GM21528 (cell line): ENCODE results near the gene MT2A.
A peak's percentile ranks its signal among the peaks of the same experiment; 100 is the strongest.

Experiments
- ATAC-seq: cut with Tn5 transposase; IDR thresholded peaks from one replicate; pipeline ENCODE4 v1.9.1; 2021; ENCODE audit warnings: mild to moderate bottlenecking, moderate library complexity; ENCODE audit not compliant: unreplicated experiment, low FRiP score

Gene MT2A

GRCh38 chr16:56636616-56637413 is 28.4 kb downstream of the MT2A start:
- ATAC-seq = no peak

GRCh38 chr16:56637814-56638750 is 29.7 kb downstream of the MT2A start, which contains the start of gene MT1A:
Gene MT1A (plus strand): TSS chr16:56638666. CDS start chr16:56638739, 73 bp downstream.
- ATAC-seq = no peak

GRCh38 chr16:56639045-56639444 is 30.7 kb downstream of the MT2A start:
- ATAC-seq = no peak

- ATAC-seq = no peak
Observed at GRCh38 chr16:56640076-56640475, 31.7 kb downstream of the MT2A start.

- ATAC-seq = no peak
Observed at GRCh38 chr16:56641166-56641565, 32.8 kb downstream of the MT2A start.

GRCh38 chr16:56643080-56643778 is 34.8 kb downstream of the MT2A start:
- peak; percentile 63 for ATAC-seq

GRCh38 chr16:56643833-56644232 is 35.4 kb downstream of the MT2A start:
- no peak for ATAC-seq

- no peak for ATAC-seq
Observed at GRCh38 chr16:56645311-56645710, 36.9 kb downstream of the MT2A start.

- no peak for ATAC-seq
Observed at GRCh38 chr16:56645838-56646237, 37.5 kb downstream of the MT2A start.

GRCh38 chr16:56647641-56648431 is 39.5 kb downstream of the MT2A start:
- ATAC-seq = no peak

GRCh38 chr16:56649271-56649670 is 40.9 kb downstream of the MT2A start:
- no peak for ATAC-seq

- ATAC-seq = no peak
Observed at GRCh38 chr16:56649820-56650219, 41.4 kb downstream of the MT2A start.

GRCh38 chr16:56651586-56651985 is 43.2 kb downstream of the MT2A start, which contains the start of gene MT1B:
Gene MT1B (plus strand): TSS chr16:56651886. CDS start chr16:56651954, 68 bp downstream.
- no peak for ATAC-seq

GRCh38 chr16:56652600-56652999 is 44.2 kb downstream of the MT2A start:
- ATAC-seq = no peak

GRCh38 chr16:56653218-56653617 is 44.8 kb downstream of the MT2A start:
- no peak for ATAC-seq

GRCh38 chr16:56657555-56658326 is 49.4 kb downstream of the MT2A start, which contains the start of gene MT1F:
Gene MT1F (plus strand): TSS chr16:56657959. CDS start chr16:56658059, 100 bp downstream.
- no peak for ATAC-seq

- no peak for ATAC-seq
Observed at GRCh38 chr16:56658327-56658875, 50.0 kb downstream of the MT2A start.
